HG03354 (cell line): ENCODE results near the gene GRIA1.
"Not testable (repeated sequence)": the region's sequence is repeated elsewhere in the genome, so short reads cannot be mapped to it uniquely, and the experiment has no call there.

Experiments used
- ATAC-seq: cut with Tn5 transposase; IDR thresholded peaks from one replicate; pipeline ENCODE4 v1.9.1; 2021; ENCODE audit warnings: mild to moderate bottlenecking; ENCODE audit not compliant: unreplicated experiment, poor library complexity, severe bottlenecking

Gene GRIA1

GRCh38 chr5:153699035-153699434, 208.6 kb downstream of the GRIA1 start:
- ATAC-seq, result no peak

GRCh38 chr5:153700940-153701339, 210.5 kb downstream of the GRIA1 start:
- no peak for ATAC-seq

- no peak for ATAC-seq
Observed at GRCh38 chr5:153702265-153702664, 211.8 kb downstream of the GRIA1 start.

GRCh38 chr5:153704110-153704509, 213.6 kb downstream of the GRIA1 start:
- ATAC-seq, result no peak

GRCh38 chr5:153707626-153708025, 217.2 kb downstream of the GRIA1 start:
- ATAC-seq, result no peak

- ATAC-seq, result no peak
Observed at GRCh38 chr5:153711755-153712154, 221.3 kb downstream of the GRIA1 start.

GRCh38 chr5:153712946-153713345, 222.5 kb downstream of the GRIA1 start:
- ATAC-seq, result no peak

- no peak for ATAC-seq
Observed at GRCh38 chr5:153713943-153714342, 223.5 kb downstream of the GRIA1 start.

- no peak for ATAC-seq
Observed at GRCh38 chr5:153714798-153715197, 224.3 kb downstream of the GRIA1 start.

GRCh38 chr5:153717287-153717686, 226.8 kb downstream of the GRIA1 start:
- no peak for ATAC-seq

GRCh38 chr5:153718713-153719112, 228.2 kb downstream of the GRIA1 start:
- no peak for ATAC-seq

GRCh38 chr5:153719324-153719723, 228.9 kb downstream of the GRIA1 start:
- no peak for ATAC-seq

- ATAC-seq, result not testable (repeated sequence)
Observed at GRCh38 chr5:153723022-153723610, 232.6 kb downstream of the GRIA1 start.

- no peak for ATAC-seq
Observed at GRCh38 chr5:153742060-153742459, 251.6 kb downstream of the GRIA1 start.

GRCh38 chr5:153744751-153745150, 254.3 kb downstream of the GRIA1 start:
- no peak for ATAC-seq

GRCh38 chr5:153745778-153746395, 255.4 kb downstream of the GRIA1 start:
- no peak for ATAC-seq

GRCh38 chr5:153746440-153746839, 256.0 kb downstream of the GRIA1 start:
- ATAC-seq, result no peak

- ATAC-seq, result no peak
Observed at GRCh38 chr5:153748823-153749222, 258.4 kb downstream of the GRIA1 start.

- ATAC-seq, result no peak
Observed at GRCh38 chr5:153749960-153750359, 259.5 kb downstream of the GRIA1 start.

GRCh38 chr5:153751251-153751650, 260.8 kb downstream of the GRIA1 start:
- no peak for ATAC-seq

- ATAC-seq, result no peak
Observed at GRCh38 chr5:153752890-153753289, 262.4 kb downstream of the GRIA1 start.
